ENCODE results near the gene TTC27.
"Not testable (repeated sequence)": the region's sequence is repeated elsewhere in the genome, so short reads cannot be mapped to it uniquely, and the experiment has no call there.

Gene TTC27

DNA sequence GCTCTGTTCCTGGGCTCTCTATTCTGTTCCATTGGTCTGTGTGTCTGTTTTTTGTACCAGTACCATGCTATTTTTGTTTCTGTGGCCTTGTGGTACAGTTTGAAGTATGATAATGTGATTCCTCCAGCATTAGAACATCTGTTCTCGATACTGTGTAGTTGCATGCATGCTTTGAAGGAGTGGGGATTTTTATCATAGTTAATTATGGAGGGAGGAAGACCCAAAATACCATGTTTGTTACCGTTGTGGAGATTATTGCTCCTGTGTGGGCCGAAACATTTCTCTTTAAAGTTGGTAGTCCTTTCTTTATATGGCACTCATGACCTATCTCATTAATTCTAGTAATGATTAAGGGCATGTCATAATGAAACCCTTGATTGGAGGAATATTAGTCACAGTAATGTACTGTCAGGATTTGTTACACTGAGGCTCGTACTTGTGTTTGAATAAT, 87.6 kb downstream of the TTC27 start:
- Histone ChIP-seq H3K9ac (ENCODE audit: low read length in 5 of 5) (no peak overlapping the region), H3K4me1 (ENCODE audit: control insufficient read depth in 5 of 5, insufficient read depth in 5 of 5, low read length in 5 of 5) (peaks cover 0 to 13% (median 7%) of the 10 kb centered on the region in 5 donors), H3K36me3 (ENCODE audit: control insufficient read depth in 5 of 5, insufficient read depth in 5 of 5, low read length in 5 of 5) (peaks cover 0 to 7% (median 0%) of the 10 kb centered on the region in 5 donors), H3K4me3 (ENCODE audit: low read depth in 1 of 5, low read length in 5 of 5) (no peak overlapping the region), H3K27me3 (ENCODE audit: control insufficient read depth in 5 of 5, insufficient read depth in 4 of 5, low read length in 5 of 5) (no peaks in the 10 kb centered on the region), H3K27ac (ENCODE audit: low read depth, low read length) (no peak overlapping the region), H3K9me3 (ENCODE audit: control insufficient read depth in 5 of 5, low read length in 5 of 5) (no peaks in the 10 kb centered on the region)

DNA sequence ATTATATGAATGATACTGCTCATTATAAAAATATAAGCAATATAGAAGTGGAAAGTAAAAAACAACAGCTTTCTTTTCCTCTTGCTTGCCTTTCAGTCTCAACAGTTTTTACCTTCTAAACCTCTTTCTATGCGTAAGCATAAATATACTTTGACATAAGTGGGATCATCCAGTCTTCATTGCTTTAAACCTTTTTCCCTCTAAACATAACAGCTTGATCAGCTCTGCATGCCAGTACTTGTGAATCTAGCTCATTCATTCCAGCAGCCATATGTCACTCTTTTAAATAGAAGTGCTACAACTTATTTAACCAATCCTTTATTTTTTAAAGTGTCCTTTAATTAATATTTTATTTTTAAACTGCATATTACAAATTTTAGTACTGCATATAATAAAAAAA, 88.1 kb downstream of the TTC27 start:
- Histone ChIP-seq H3K4me1 (ENCODE audit: control insufficient read depth in 5 of 5, insufficient read depth in 5 of 5, low read length in 5 of 5) (peaks cover 0 to 12% (median 6%) of the 10 kb centered on the region in 5 donors), H3K9ac (ENCODE audit: low read length in 5 of 5) (no peak overlapping the region), H3K27me3 (ENCODE audit: control insufficient read depth in 5 of 5, insufficient read depth in 4 of 5, low read length in 5 of 5) (no peaks in the 10 kb centered on the region), H3K27ac (ENCODE audit: low read depth, low read length) (no peak overlapping the region), H3K9me3 (ENCODE audit: control insufficient read depth in 5 of 5, low read length in 5 of 5) (no peaks in the 10 kb centered on the region), H3K36me3 (ENCODE audit: control insufficient read depth in 5 of 5, insufficient read depth in 5 of 5, low read length in 5 of 5) (peaks cover 0 to 7% (median 0%) of the 10 kb centered on the region in 5 donors), H3K4me3 (ENCODE audit: low read depth in 1 of 5, low read length in 5 of 5) (no peak overlapping the region)

DNA sequence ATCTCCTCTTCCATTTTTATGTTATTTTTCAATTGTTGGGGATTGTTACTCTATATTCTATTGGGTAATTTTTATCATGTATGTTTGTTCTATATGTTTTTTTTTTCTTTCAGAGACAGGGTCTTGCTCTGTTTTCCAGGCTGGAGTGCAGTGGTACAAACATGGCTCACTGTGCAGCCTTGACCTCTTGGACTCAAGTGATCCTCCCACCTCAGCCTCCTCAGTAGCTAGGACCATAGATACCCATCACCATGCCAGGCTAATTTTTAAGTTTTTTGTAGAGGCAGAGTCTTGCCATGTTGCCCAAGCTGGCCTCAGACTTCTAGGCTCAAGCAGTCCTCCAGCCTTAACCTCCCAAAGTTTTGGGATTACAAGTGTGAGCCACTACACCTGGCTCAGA, 88.7 kb downstream of the TTC27 start:
- no peaks in the 10 kb centered on the region for H3K9me3 ChIP-seq (ENCODE audit: control insufficient read depth in 5 of 5, low read length in 5 of 5)
- H3K27me3 ChIP-seq (ENCODE audit: control insufficient read depth in 5 of 5, insufficient read depth in 4 of 5, low read length in 5 of 5), result no peaks in the 10 kb centered on the region
- no peak overlapping the region for H3K27ac ChIP-seq (ENCODE audit: low read depth, low read length)
- H3K9ac ChIP-seq (ENCODE audit: low read length in 5 of 5), result no peak overlapping the region
- no peak overlapping the region for H3K4me3 ChIP-seq (ENCODE audit: low read depth in 1 of 5, low read length in 5 of 5)
- H3K4me1 ChIP-seq (ENCODE audit: control insufficient read depth in 5 of 5, insufficient read depth in 5 of 5, low read length in 5 of 5), result peaks cover 0 to 6% (median under 1%) of the 10 kb centered on the region in 5 donors
- H3K36me3 ChIP-seq (ENCODE audit: control insufficient read depth in 5 of 5, insufficient read depth in 5 of 5, low read length in 5 of 5), result peaks cover 0 to 8% (median 0%) of the 10 kb centered on the region in 5 donors

DNA sequence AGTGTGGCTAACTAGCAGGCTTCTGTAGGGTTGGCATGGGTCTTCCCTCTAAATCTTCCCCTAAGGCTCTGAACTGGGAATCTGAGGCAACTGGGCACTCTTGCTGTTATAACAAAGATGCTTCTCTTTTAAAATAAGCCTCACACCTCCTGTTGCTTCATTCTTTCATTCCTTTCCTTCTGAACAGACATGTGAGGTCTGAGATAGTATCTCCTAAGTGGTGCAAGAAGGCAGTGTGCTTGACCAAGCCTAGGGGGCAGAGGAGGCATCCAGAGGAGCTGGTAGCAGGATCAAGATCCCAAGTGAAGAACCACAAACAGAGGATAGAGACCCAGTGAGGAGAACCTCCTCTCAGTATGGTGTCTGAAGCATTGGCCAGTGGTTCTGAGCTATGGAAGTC, 90.9 kb downstream of the TTC27 start:
- Histone ChIP-seq H3K36me3 (ENCODE audit: control insufficient read depth in 5 of 5, insufficient read depth in 5 of 5, low read length in 5 of 5) (peaks cover 0 to 10% (median 3%) of the 10 kb centered on the region in 5 donors), H3K27me3 (ENCODE audit: control insufficient read depth in 5 of 5, insufficient read depth in 4 of 5, low read length in 5 of 5) (no peaks in the 10 kb centered on the region), H3K9me3 (ENCODE audit: control insufficient read depth in 5 of 5, low read length in 5 of 5) (no peaks in the 10 kb centered on the region), H3K27ac (ENCODE audit: low read depth, low read length) (no peak overlapping the region), H3K4me1 (ENCODE audit: control insufficient read depth in 5 of 5, insufficient read depth in 5 of 5, low read length in 5 of 5) (no peaks in the 10 kb centered on the region), H3K4me3 (ENCODE audit: low read depth in 1 of 5, low read length in 5 of 5) (no peak overlapping the region), H3K9ac (ENCODE audit: low read length in 5 of 5) (no peak overlapping the region)

DNA sequence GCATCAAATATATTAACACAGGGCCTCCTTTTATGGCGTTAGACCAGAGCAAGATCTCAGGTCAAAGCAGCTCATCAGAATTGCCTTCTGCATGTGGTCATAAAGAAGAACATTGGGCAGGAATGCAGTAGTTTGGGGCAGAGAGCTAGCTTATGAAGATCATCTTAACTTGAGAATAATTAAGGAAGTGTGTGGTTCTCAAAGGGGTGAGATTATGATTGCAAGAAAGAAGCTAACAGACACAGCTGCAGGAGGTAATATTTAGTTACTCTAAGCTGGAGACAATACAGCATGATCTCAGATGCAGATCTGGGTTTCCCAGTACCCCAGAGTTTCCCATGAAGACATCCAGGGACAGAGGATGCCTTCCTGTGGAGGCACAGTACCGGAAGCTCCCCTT, 91.6 kb downstream of the TTC27 start:
- Histone ChIP-seq H3K9me3 (ENCODE audit: control insufficient read depth in 5 of 5, low read length in 5 of 5) (no peaks in the 10 kb centered on the region), H3K27ac (ENCODE audit: low read depth, low read length) (no peak overlapping the region), H3K36me3 (ENCODE audit: control insufficient read depth in 5 of 5, insufficient read depth in 5 of 5, low read length in 5 of 5) (peaks cover 0 to 10% (median 3%) of the 10 kb centered on the region in 5 donors), H3K9ac (ENCODE audit: low read length in 5 of 5) (no peak overlapping the region), H3K27me3 (ENCODE audit: control insufficient read depth in 5 of 5, insufficient read depth in 4 of 5, low read length in 5 of 5) (no peaks in the 10 kb centered on the region), H3K4me3 (ENCODE audit: low read depth in 1 of 5, low read length in 5 of 5) (no peak overlapping the region), H3K4me1 (ENCODE audit: control insufficient read depth in 5 of 5, insufficient read depth in 5 of 5, low read length in 5 of 5) (no peaks in the 10 kb centered on the region)

DNA sequence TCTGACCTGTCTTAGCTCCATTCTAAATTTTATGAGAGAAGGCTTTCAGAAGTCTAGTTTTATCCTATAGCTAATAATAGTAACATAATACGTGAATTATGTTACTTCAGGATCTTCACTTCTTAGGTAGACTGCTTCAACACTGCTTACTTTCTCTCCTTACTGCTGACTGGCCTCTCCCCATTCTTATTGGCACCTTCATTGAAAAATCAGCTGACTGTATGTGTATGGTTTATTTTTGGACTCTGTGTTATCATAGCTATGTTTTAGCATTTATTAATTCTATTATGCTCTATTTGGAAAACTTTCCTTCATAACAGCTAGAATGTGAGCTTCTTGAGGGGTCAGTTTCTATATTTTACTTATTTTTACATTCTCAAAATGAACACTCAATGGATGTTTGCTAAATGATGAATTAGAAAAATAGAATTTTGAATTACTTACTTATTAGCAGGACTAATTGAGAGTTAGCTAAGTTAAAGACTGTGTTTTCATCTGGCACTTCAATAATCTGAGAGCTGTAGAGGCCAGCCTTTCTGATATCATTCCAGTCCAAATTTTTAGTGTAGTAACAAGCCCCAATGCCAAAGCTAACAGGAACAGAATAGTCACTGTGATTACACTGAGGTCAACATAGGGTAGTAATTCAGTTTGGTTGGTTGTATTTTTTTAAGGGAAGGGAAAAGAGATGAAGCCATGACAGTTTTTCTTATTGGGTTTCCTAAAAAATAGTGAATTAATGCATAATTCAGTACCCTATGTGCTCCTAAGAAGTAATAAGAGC, 92.3 kb downstream of the TTC27 start:
- Histone ChIP-seq H3K9me3 (ENCODE audit: control insufficient read depth in 5 of 5, low read length in 5 of 5) (no peaks in the 10 kb centered on the region), H3K4me3 (ENCODE audit: low read depth in 1 of 5, low read length in 5 of 5) (no peak overlapping the region), H3K36me3 (ENCODE audit: control insufficient read depth in 5 of 5, insufficient read depth in 5 of 5, low read length in 5 of 5) (peaks cover 0 to 10% (median 5%) of the 10 kb centered on the region in 5 donors), H3K27ac (ENCODE audit: low read depth, low read length) (no peak overlapping the region), H3K27me3 (ENCODE audit: control insufficient read depth in 5 of 5, insufficient read depth in 4 of 5, low read length in 5 of 5) (no peaks in the 10 kb centered on the region), H3K9ac (ENCODE audit: low read length in 5 of 5) (no peak overlapping the region), H3K4me1 (ENCODE audit: control insufficient read depth in 5 of 5, insufficient read depth in 5 of 5, low read length in 5 of 5) (no peaks in the 10 kb centered on the region)

DNA sequence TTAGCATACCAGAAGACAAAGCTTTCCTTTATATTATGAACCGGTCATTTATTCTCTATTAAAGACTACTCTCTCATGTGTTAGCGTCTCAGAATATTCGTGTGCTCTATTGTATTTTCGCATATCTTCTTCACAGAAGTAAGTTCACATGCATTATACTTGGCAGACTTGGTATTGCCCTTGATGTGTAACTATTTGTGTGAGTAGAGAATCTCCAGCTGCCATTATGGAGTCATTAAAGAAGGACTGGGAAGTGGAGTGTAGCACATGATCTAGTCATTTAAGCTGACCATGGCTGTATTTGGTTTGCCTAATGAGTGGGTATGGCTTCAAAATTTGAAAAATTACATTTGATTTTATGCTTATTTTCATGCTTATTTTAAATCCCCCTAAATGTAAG, 92.9 kb downstream of the TTC27 start:
- H3K27ac ChIP-seq (ENCODE audit: low read depth, low read length), result no peak overlapping the region
- peaks cover 2 to 10% (median 5%) of the 10 kb centered on the region in 5 donors for H3K36me3 ChIP-seq (ENCODE audit: control insufficient read depth in 5 of 5, insufficient read depth in 5 of 5, low read length in 5 of 5)
- no peaks in the 10 kb centered on the region for H3K9me3 ChIP-seq (ENCODE audit: control insufficient read depth in 5 of 5, low read length in 5 of 5)
- no peaks in the 10 kb centered on the region for H3K4me1 ChIP-seq (ENCODE audit: control insufficient read depth in 5 of 5, insufficient read depth in 5 of 5, low read length in 5 of 5)
- H3K4me3 ChIP-seq (ENCODE audit: low read depth in 1 of 5, low read length in 5 of 5), result no peak overlapping the region
- no peak overlapping the region for H3K9ac ChIP-seq (ENCODE audit: low read length in 5 of 5)
- H3K27me3 ChIP-seq (ENCODE audit: control insufficient read depth in 5 of 5, insufficient read depth in 4 of 5, low read length in 5 of 5), result no peaks in the 10 kb centered on the region

DNA sequence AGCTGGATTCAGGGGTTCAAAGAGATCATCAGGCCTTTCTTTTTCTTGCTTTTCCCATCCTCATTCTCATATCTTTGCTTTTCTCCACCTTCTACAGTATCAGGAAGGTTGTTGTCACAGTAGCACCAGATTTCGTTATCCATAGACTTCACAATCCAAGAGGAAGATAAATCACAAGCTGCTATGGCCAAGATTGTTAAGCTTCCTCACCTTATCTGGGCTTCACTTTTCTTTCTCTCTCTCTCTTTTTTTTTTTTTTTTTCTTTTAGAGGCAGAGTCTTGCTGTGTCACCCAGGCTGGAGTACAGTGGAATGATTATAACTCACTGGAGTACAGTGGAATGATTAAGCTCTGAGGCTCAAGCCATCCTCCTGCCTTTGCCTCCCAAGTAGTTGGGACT, 93.5 kb downstream of the TTC27 start:
- no peak overlapping the region for H3K4me3 ChIP-seq (ENCODE audit: low read depth in 1 of 5, low read length in 5 of 5)
- H3K36me3 ChIP-seq (ENCODE audit: control insufficient read depth in 5 of 5, insufficient read depth in 5 of 5, low read length in 5 of 5), result peaks cover 4 to 10% (median 5%) of the 10 kb centered on the region in 5 donors
- H3K27me3 ChIP-seq (ENCODE audit: control insufficient read depth in 5 of 5, insufficient read depth in 4 of 5, low read length in 5 of 5), result no peaks in the 10 kb centered on the region
- no peaks in the 10 kb centered on the region for H3K4me1 ChIP-seq (ENCODE audit: control insufficient read depth in 5 of 5, insufficient read depth in 5 of 5, low read length in 5 of 5)
- no peak overlapping the region for H3K9ac ChIP-seq (ENCODE audit: low read length in 5 of 5)
- no peak overlapping the region for H3K27ac ChIP-seq (ENCODE audit: low read depth, low read length)
- no peaks in the 10 kb centered on the region for H3K9me3 ChIP-seq (ENCODE audit: control insufficient read depth in 5 of 5, low read length in 5 of 5)

DNA sequence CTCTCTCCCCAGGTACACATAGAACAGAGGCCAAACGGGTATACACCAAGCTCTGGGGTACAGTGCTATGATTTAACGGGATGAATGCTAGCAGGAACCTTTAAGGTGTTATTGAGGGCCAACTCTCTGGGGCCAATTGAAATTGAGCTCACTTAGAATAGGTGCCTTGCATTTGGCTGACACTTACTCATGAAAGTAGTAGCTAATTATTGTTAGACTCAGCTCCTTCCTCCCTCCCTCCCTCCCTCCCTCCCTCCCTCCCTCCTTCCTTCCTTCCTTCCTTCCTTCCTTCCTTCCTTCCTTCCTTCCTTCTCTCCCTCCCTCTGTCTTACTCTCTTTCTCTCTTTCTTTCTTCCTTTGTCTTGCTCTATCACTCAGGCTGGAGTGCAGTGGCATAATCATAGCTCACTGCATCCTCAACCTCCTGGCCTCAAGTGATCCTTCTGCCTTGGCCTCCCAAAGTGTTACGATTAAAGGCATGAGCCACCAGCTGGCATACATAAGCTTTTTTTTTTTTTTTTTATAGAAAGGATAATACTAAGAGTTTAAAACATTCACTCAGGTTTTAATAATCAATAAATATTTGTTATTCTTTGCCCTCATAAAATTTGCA, 95.7 kb downstream of the TTC27 start:
- Histone ChIP-seq H3K36me3 (ENCODE audit: control insufficient read depth in 5 of 5, insufficient read depth in 5 of 5, low read length in 5 of 5) (peaks cover 2 to 5% (median 4%) of the 10 kb centered on the region in 5 donors), H3K27ac (ENCODE audit: low read depth, low read length) (no peak overlapping the region), H3K4me1 (ENCODE audit: control insufficient read depth in 5 of 5, insufficient read depth in 5 of 5, low read length in 5 of 5) (no peaks in the 10 kb centered on the region), H3K4me3 (ENCODE audit: low read depth in 1 of 5, low read length in 5 of 5) (no peak overlapping the region), H3K9ac (ENCODE audit: low read length in 5 of 5) (no peak overlapping the region), H3K27me3 (ENCODE audit: control insufficient read depth in 5 of 5, insufficient read depth in 4 of 5, low read length in 5 of 5) (no peaks in the 10 kb centered on the region), H3K9me3 (ENCODE audit: control insufficient read depth in 5 of 5, low read length in 5 of 5) (no peaks in the 10 kb centered on the region)

DNA sequence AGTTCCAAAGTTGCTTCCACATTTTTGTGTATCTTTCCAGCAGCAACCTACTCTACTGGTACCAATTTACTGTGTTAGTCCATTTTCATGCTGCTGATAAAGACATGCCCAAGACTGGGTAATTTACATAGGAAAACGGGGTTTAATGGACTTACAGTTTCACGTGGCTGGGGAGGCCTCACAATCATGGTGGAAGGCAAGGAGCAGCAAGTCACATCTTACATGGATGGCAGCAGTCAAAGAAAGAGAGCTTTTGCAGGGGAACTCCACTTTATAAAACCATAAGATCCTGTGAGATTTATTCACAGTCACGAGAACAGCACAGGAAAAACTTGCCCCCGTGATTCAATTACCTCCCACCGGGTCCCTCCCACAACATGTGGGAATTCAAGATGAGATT, 98.8 kb downstream of the TTC27 start:
- H3K4me1 ChIP-seq (ENCODE audit: control insufficient read depth in 5 of 5, insufficient read depth in 5 of 5, low read length in 5 of 5); H3K27me3 ChIP-seq (ENCODE audit: control insufficient read depth in 5 of 5, insufficient read depth in 4 of 5, low read length in 5 of 5); H3K9ac ChIP-seq (ENCODE audit: low read length in 5 of 5); H3K27ac ChIP-seq (ENCODE audit: low read depth, low read length); H3K9me3 ChIP-seq (ENCODE audit: control insufficient read depth in 5 of 5, low read length in 5 of 5); H3K4me3 ChIP-seq (ENCODE audit: low read depth in 1 of 5, low read length in 5 of 5); H3K36me3 ChIP-seq (ENCODE audit: control insufficient read depth in 5 of 5, insufficient read depth in 5 of 5, low read length in 5 of 5): not testable (repeated sequence)
